ENCODE data around the gene LRGUK. TPM values are rescaled to one million over a fixed set of nuclear protein-coding genes. Genes with fewer than 3 reads are reported as not detected.
"Not testable (repeated sequence)": the region's sequence is repeated elsewhere in the genome, so short reads cannot be mapped to it uniquely, and the experiment has no call there.

The LRGUK gene, protein sequence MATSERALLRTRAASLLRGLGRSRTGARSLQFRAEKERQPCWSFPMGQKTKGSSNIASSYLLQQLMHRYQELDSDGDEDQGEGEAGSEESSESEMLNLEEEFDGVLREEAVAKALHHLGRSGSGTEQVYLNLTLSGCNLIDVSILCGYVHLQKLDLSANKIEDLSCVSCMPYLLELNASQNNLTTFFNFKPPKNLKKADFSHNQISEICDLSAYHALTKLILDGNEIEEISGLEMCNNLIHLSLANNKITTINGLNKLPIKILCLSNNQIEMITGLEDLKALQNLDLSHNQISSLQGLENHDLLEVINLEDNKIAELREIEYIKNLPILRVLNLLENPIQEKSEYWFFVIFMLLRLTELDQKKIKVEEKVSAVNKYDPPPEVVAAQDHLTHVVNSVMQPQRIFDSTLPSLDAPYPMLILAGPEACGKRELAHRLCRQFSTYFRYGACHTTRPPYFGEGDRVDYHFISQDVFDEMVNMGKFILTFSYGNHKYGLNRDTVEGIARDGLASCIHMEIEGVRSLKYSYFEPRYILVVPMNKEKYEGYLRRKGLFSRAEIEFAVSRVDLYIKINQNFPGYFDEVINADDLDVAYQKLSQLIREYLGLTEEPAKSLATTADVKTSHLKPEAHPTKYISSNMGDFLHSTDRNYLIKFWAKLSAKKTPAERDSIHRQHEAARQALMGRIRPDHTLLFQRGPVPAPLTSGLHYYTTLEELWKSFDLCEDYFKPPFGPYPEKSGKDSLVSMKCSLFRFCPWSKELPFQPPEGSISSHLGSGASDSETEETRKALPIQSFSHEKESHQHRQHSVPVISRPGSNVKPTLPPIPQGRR
- total RNA-seq (1 to 10 TPM; 1.0 to 1.8 (median 1.3) TPM), polyA plus RNA-seq (under 1 TPM in 2 of 3 donors, not detected in 1; 0.26 to 0.63 TPM)
- long read RNA-seq, donor 1 = 0 reads
- long read RNA-seq, donor 2 = 0 reads

DNA sequence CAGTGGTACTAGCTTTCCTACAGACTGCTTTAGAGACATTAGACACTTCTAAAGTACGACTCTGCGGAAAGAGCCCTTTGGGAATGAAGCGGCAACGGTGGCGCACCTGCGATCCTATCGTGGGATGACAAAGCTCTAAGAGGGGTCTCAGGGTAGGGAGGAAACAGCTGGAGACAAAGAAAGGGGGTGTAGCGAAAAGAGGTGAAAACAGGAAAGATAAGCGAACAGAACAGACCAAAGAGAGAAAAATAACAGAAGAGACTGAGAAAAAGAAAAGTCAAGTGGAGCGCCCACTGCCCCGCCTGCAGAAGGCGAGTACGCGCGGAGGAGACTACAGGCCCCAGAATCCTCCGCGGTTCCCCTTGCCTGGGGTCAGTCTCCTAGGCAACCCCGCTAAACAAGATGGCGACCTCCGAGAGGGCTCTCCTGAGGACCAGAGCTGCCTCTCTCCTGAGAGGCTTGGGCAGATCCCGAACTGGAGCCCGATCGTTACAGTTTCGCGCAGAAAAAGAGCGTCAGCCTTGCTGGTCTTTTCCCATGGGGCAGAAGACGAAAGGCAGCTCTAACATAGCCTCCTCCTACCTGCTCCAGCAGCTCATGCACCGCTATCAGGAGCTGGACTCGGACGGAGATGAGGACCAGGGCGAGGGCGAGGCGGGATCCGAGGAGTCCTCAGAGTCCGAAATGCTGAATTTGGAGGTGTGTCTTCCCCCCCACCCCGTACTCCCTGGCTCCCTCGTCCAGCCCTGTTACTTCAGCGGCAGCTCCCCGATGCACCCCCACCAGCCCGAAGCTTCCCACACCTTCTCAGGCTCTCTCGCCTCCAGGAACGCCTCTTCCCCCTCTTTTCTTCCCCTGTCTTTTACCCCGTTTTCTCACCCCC is at the start of gene LRGUK:
Gene LRGUK, plus strand, starts transcription at position 375 of the 883 bp plus-strand sequence. Its CDS starts 28 bp downstream, at position 403.
- intact Hi-C loops (cut with DNase I; ENCODE audit: low total_unique reads) = no loop called here
- 1 to 2% (median 2%) methylated on average over 43 of the region's 43 CpGs for WGBS, 5 donors

GRCh38 chr7:134077560-134077959 is 49.6 kb upstream of the LRGUK start:
- Histone ChIP-seq H3K36me3 (peaks cover 0 to 25% (median 0%) of the 10 kb centered on the region in 6 donors), H3K9me3 (peaks cover 0 to 20% (median 0%) of the 10 kb centered on the region in 8 donors)
- H3K4me1 ChIP-seq; H3K27me3 ChIP-seq (replicated peaks in 1 of 7); H3K4me3 ChIP-seq; DNase-seq; intact Hi-C loops (cut with DNase I; ENCODE audit: low total_unique reads); H3K27ac ChIP-seq: not testable (repeated sequence)
- 93 to 100% (median 99%) methylated on average over 2 of the region's 2 CpGs for WGBS, 5 donors

More for the DNA sequence above, at the start of gene LRGUK:
- H3K4me1 ChIP-seq = peaks cover 3 to 19% (median 12%) of the 10 kb centered on the region in 6 donors
- no peaks in the 10 kb centered on the region for H3K36me3 ChIP-seq
- DNase-seq = peak; percentile 94
- H3K4me3 ChIP-seq = peak within 1 kb of the TSS; percentile 57 to 86 (median 67)
- TF ChIP-seq POLR2AphosphoS5 (IDR thresholded peaks at IDR 0.05) (peak in 2 of 3 donors; percentile 27 to 47), POLR2A (IDR thresholded peaks at IDR 0.05) (no peak)
- no peak within 1 kb of the TSS for H3K27ac ChIP-seq
- no peaks in the 10 kb centered on the region for H3K9me3 ChIP-seq
- peaks cover 0 to 8% (median 0%) of the 10 kb centered on the region in 7 donors for H3K27me3 ChIP-seq (replicated peaks in 1 of 7)

DNA sequence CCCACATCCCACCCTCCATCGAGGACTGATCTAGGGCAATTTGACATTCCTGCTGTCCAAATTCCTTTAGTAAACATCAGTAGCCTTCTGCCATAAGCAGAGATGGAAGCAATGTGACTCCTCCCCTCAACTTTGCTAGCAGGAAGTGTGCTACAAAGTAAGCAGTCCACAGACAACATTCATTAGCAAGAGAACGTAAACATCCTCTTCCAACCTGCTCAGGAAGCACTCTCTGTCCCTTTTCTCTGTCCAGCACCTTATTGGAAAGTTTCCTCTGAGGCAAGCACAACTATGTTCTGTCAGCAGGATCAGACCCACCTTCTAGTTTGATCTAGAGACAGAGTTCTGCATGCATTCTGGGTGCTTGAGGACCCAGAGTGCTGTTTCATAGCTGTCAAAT is 48.1 kb upstream of the LRGUK start:
- peaks cover 0 to 23% (median 0%) of the 10 kb centered on the region in 6 donors for H3K36me3 ChIP-seq
- TF ChIP-seq POLR2A (IDR thresholded peaks at IDR 0.05) (no peak), POLR2AphosphoS5 (IDR thresholded peaks at IDR 0.05) (no peak)
- 44 to 66% (median 52%) methylated on average over 2 of the region's 2 CpGs for WGBS, 5 donors
- no peak for DNase-seq
- no peaks in the 10 kb centered on the region for H3K27me3 ChIP-seq (replicated peaks in 1 of 7)
- intact Hi-C loops (cut with DNase I; ENCODE audit: low total_unique reads) = no loop called here
- peaks cover 0 to 20% (median 0%) of the 10 kb centered on the region in 8 donors for H3K9me3 ChIP-seq
- H3K27ac ChIP-seq = no peak overlapping the region
- H3K4me1 ChIP-seq = peaks cover 0 to 2% (median 0%) of the 10 kb centered on the region in 6 donors
- H3K4me3 ChIP-seq = no peak overlapping the region

- 95 to 100% (median 97%) methylated on average over 1 of the region's 1 CpG for WGBS, 5 donors
Measured at GRCh38 chr7:134081695-134082094, 45.4 kb upstream of the LRGUK start.

More at GRCh38 chr7:134081695-134082094, 45.4 kb upstream of the LRGUK start:
- Histone ChIP-seq H3K27me3 (replicated peaks in 1 of 7) (no peaks in the 10 kb centered on the region), H3K4me3 (no peak overlapping the region), H3K27ac (no peak overlapping the region), H3K9me3 (peaks cover 0 to 7% (median 1%) of the 10 kb centered on the region in 8 donors), H3K4me1 (peaks cover 0 to 13% (median 0%) of the 10 kb centered on the region in 6 donors), H3K36me3 (no peaks in the 10 kb centered on the region)
- no peak for TF ChIP-seq CTCF (IDR thresholded peaks at IDR 0.05 in 8 of 11, conservative IDR thresholded peaks at IDR 0.05 in 3 of 11)
- no peak for TF ChIP-seq POLR2A (IDR thresholded peaks at IDR 0.05)
- TF ChIP-seq POLR2AphosphoS5 (IDR thresholded peaks at IDR 0.05) = no peak
- no peak for DNase-seq
- intact Hi-C loops (cut with DNase I; ENCODE audit: low total_unique reads) = no loop called here

Measured in spleen (tissue), 13 donors.